KG1 (cell line): ENCODE results near the gene MRFAP1.
"Not testable (repeated sequence)": the region's sequence is repeated elsewhere in the genome, so short reads cannot be mapped to it uniquely, and the experiment has no call there.

Experiments
- DNase-seq: peaks from one replicate; lab custom pipeline; 2025; lab: John Stamatoyannopoulos, UW

MRFAP1 gene

GRCh38 chr4:6634746-6635145 is 5.7 kb upstream of the MRFAP1 start:
- DNase-seq, result no peak

- DNase-seq, result no peak
These were observed 1.3 kb upstream of the MRFAP1 start for GRCh38 chr4:6639137-6639680.

GRCh38 chr4:6641164-6641970 is 882 bp downstream of the MRFAP1 start:
- no peak for DNase-seq

- DNase-seq, result no peak
These were observed 1.5 kb downstream of the MRFAP1 start for GRCh38 chr4:6641971-6642320.

- DNase-seq, result no peak
These were observed 2.8 kb downstream of the MRFAP1 start for GRCh38 chr4:6643141-6643847.

- DNase-seq, result no peak
These were observed 4.5 kb downstream of the MRFAP1 start for GRCh38 chr4:6644792-6645530.

- DNase-seq, result no peak
These were observed 6.7 kb downstream of the MRFAP1 start for GRCh38 chr4:6647169-6647568.

- no peak for DNase-seq
These were observed 7.2 kb downstream of the MRFAP1 start for GRCh38 chr4:6647582-6648230.

- no peak for DNase-seq
These were observed 8.7 kb downstream of the MRFAP1 start for GRCh38 chr4:6649216-6649615.

- not testable (repeated sequence) for DNase-seq
These were observed 13.7 kb downstream of the MRFAP1 start for GRCh38 chr4:6654211-6654610.

GRCh38 chr4:6655291-6655690 is 14.8 kb downstream of the MRFAP1 start:
- not testable (repeated sequence) for DNase-seq

- no peak for DNase-seq
These were observed 15.4 kb downstream of the MRFAP1 start for GRCh38 chr4:6655924-6656323.

GRCh38 chr4:6657242-6658208 is 17.0 kb downstream of the MRFAP1 start:
- DNase-seq, result no peak

GRCh38 chr4:6658209-6658595 is 17.7 kb downstream of the MRFAP1 start:
- DNase-seq, result no peak

- DNase-seq, result no peak
These were observed 18.2 kb downstream of the MRFAP1 start for GRCh38 chr4:6658597-6659075.

- no peak for DNase-seq
These were observed 19.4 kb downstream of the MRFAP1 start for GRCh38 chr4:6659897-6660296.

GRCh38 chr4:6660430-6660829 is 19.9 kb downstream of the MRFAP1 start:
- no peak for DNase-seq

- no peak for DNase-seq
These were observed 22.1 kb downstream of the MRFAP1 start for GRCh38 chr4:6662591-6662990.

- DNase-seq, result no peak
These were observed 23.3 kb downstream of the MRFAP1 start for GRCh38 chr4:6663596-6664393.

- DNase-seq, result no peak
These were observed 24.8 kb downstream of the MRFAP1 start for GRCh38 chr4:6665320-6665654.
